SK-N-SH treated with all-trans-retinoic acid at 6 μM for 48 hours (cell line): ENCODE results near the gene RAB3B.

Experiments used
- BACH2 ChIP-seq: fragments of 250-450 bp; sonication (Bioruptor Pico); IDR thresholded peaks from 2 replicates; pipeline ENCODE4 v1.9.0; 2021; ENCODE audit warnings: mild to moderate bottlenecking, borderline replicate concordance
- PATZ1 ChIP-seq: fragments of 250-450 bp; sonication (Bioruptor Pico); IDR thresholded peaks from 2 replicates; pipeline ENCODE4 v1.8.0; 2020; ENCODE audit warnings: mild to moderate bottlenecking, moderate library complexity, borderline replicate concordance
- RARB ChIP-seq: fragments of 250-450 bp; sonication (Bioruptor Pico); IDR thresholded peaks from 2 replicates; pipeline ENCODE4 v1.8.0; 2021; ENCODE audit warnings: mild to moderate bottlenecking, moderate library complexity
- ZFP30 ChIP-seq: fragments of 450-650 bp; formaldehyde crosslinking; IDR thresholded peaks from 2 replicates; pipeline ENCODE4 v1.5.0; 2022; ENCODE audit warnings: mild to moderate bottlenecking, moderate library complexity
- ZNF8 ChIP-seq: fragments of 450-650 bp; formaldehyde crosslinking; IDR thresholded peaks from 2 replicates; pipeline ENCODE4 v1.5.0; 2020; ENCODE audit warnings: mild to moderate bottlenecking, moderate library complexity

GRCh38 chr1:51960262-51960661 lies 30.2 kb downstream of the RAB3B start:
- no peak for TF ChIP-seq BACH2
- no peak for TF ChIP-seq RARB (CRISPR knock-in tag)
- TF ChIP-seq PATZ1 (CRISPR knock-in tag) = no peak
- TF ChIP-seq ZFP30 = no peak
- TF ChIP-seq ZNF8 (CRISPR knock-in tag) = no peak
